GM18870 (cell line): ENCODE measurements around the gene RRP1.
"Not testable (repeated sequence)": the region's sequence is repeated elsewhere in the genome, so short reads cannot be mapped to it uniquely, and the experiment has no call there.

ENCODE experiments used
- ATAC-seq: cut with Tn5 transposase; IDR thresholded peaks from one replicate; pipeline ENCODE4 v1.9.1; 2021; ENCODE audit warnings: moderate library complexity; ENCODE audit not compliant: unreplicated experiment

Gene RRP1

DNA sequence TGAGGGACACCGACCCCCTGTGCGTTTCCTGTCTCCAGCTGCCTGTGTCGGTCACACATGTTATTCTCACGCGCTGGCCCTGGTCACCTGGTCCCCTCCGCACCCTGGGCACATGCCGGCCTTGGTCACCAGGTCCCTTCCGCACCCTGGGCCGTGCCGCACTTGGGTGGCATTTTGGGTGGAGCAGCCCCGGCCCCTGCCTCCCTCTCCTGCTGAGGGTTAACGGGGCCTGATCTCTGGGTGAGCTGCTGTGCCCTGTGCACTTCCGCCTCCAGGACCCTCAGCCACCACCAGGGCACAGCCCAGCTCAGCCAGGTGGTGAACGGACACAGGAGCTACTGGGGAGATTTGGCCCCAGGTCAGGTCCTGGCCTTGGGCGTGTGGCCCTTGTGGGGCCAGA is 26.6 kb downstream of the RRP1 start:
- ATAC-seq: no peak

DNA sequence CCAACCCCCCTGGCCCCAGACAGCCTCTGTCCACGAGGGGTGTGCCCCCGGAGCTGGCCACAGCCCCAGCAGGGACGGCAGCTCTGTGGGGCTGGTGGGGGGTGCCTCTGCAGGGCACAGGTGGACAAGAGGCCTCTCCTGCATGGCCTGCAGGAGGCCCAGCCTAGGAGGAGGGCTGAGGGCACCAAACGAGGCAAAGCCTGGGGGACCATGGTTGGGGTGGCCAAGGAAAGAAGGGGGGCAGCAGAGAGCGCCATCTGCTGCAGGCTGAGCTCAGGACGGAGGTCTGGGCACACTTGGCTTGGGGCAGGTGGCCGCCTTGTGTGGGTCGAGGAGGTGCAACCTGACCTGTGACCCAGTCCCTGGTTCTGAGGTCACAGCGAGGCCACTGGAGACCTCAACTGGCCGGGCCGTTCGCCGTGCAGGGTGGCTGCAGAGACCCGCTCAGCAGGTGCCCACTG is 27.3 kb downstream of the RRP1 start:
- no peak for ATAC-seq

DNA sequence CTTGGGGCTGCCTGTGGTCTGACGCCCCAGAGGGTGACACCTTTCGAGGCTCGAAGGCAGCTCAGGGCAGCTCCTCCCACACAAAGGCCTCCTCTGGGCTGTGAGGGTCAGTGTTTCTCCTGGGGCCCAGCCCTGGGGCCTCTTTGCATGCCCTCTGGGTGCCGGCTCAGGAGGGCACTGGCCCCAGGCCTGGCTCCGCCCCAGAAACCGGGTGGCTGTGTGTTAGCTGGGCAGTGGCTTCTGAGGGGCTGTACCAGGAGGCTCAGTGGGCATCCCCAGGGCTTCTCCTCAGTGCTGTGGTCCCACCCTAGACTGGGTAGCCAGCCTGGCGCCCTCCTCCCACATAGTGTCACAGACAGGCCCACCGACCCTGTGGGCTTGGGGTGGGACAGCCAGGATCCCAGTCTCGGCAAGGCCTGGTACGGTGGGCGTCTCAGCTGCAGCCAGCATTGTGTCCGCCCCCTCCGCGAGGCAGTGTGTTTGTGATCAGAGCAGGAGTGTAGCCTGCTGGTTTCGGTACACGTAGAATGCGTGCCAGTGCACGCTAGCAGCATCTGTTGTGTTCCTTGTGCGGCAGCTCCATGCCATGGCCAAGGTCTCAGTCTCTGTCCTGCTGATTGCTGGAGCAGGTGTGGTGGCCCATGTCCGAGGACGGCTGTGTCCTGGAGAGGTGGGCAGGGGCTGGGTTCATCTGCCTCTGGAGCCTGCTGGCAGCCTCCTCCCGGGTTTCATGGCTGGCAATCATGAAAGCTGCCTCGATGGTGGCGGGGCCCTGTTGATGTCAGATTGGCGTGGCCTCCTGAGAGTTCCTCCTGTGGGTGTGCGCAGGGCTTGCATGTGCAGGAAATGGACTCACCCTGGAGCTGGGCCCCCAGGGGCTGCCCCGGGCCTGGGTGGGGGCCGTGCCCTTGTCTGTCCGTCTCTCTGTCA is 28.0 kb downstream of the RRP1 start:
- no peak for ATAC-seq

DNA sequence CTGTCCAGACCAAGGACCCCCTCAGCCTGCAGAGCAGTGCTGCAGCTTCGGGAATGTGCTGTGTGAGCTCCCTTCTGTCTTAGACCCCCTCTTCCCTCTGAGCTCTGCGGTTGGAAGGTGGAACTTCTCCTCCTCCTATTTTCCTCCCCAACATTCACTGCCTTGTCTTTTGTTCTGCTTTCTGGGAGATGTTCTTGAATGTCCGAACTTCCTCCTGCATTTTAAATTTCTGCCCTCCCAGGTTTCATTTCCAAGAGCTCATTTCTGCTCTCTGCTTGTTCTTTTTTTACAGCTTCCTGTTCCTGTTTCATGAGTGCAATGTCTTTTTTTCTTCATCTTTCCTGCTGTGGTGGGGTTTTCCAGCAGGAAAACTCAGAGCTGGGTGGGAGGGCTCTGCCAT is 29.3 kb downstream of the RRP1 start:
- no peak for ATAC-seq

DNA sequence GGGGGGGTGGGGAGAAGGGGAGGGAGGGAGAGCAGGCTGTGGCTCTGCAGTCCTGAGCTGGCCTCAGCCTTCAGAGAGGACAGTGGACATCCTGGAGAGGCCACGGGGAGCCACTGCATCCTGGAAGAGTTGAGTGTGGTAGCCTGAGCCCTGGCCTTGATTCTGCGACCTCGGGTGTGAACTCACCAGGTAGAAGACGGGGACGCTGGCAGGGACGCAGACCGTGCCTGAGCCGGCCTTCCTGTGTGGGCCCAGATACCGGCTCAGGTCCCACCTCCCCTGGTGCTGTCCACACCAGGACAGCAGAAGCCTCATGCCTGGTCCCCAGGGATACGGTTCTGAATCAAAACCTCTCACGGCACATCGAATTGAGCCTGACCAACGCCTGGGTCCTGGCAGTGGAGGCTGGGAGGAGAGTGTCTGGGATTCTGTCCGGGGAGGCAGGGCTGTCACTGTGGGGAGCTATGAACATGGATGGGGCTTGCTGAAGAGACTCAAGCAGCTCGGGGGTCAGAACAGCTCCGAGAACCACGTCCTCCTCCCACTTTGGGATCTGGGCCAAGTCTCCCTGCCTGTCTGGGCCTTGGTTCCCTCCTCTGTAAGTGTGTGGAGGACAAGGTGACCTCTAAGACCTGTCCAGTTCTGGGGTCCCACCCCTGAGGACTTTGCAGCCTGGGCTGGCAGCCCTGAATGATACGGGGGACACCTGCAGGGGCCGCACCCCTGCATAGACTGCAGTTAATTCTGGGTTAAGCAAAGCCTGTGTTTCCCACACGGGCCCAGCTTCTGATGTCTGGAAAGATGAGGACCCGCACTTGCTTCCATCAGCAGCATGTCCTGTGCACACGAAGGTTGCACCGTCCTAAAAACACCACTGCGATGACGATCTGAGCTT is 30.4 kb downstream of the RRP1 start:
- no peak for ATAC-seq

DNA sequence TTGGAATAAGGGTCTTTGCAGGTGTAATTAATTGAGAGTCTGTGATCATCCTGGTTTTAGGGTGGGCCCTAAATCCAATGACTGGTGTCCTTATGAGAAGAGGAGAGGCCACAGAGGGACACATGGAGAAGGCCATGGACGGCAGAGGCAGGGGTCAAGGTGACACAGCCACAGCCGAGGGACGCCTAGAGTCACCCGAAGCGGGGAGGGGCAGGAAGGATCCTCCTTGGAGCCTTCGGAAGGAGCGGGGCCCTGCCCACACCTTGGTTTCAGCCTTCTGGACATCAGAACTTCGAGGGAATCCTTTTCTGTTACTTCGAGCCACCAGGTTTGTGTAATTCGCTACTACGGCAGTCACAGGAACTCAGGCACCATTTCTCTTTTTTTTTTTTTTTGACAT is 31.1 kb downstream of the RRP1 start:
- ATAC-seq: no peak

DNA sequence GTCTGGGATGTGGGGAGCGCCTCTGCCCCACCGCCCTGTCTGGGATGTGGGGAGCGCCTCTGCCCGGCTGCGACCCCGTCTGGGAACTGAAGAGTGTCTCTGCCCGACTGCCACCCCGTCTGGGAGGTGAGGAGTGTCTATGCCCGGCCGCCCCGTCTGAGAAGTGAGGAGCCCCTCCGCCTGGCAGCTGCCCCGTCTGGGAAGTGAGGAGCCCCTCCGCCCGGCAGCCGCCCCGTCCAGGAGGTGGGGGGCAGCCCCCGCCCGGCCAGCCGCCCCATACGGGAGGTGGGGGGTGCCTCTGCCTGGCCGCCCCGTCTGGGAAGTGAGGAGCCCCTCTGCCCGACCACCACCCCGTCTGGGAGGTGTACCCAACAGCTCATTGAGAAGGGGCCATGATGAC is 32.8 kb downstream of the RRP1 start:
- not testable (repeated sequence) for ATAC-seq

DNA sequence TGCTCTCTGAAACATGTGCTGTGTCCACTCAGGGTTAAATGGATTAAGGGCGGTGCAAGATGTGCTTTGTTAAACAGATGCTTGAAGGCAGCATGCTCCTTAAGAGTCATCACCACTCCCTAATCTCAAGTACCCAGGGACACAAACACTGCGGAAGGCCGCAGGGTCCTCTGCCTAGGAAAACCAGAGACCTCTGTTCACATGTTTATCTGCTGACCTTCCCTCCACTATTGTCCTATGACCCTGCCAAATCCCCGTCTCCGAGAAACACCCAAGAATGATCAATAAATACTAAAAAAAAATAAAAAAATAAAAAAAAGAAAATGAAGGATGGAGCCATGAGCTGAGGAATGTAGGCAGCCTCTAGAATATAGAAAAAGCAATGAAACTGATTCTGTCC is 33.4 kb downstream of the RRP1 start:
- ATAC-seq: not testable (repeated sequence)

DNA sequence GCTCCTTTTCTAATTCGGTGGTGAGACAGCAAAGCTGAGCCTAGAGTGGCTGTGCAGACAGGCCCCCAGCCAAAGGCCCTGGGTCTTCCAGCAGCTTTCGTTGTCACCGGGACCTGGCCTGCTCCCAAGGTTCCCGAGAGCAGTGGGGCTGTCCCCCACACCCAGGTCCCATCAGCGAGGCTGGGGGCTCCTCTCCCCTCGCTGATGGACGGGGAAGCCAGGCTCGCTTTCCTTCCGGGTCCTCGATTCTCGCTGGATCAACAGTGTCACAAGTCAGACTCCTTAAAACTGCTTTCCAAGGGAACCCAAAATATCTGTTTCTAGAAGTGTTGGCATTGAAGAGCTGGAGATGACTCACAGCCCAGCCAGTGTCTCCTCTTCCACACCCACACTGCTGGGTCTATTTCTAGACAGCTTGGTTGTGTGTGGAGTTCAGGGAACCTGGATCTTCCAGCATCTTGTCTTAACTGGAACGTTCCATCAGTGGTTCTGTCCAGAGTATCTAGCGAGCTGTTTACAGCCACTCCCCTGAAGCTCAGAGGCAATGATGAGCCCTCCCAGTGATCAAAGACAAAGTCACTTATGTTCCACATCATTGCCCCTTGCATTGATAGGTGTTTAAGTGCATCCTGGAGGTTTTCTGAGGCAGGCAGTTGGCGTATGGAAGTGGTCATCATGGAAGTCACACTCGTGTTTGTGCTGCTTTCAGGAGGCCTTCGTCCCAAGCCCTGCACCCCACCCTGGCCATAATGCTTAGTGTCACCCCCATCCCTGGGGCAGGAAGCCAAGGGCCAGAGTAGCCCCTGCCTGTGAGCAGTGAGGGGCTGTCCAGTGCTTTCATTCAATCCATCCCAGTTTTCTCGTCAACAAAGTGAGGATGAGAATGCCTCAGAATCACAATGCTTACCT is 35.2 kb downstream of the RRP1 start:
- ATAC-seq: no peak

DNA sequence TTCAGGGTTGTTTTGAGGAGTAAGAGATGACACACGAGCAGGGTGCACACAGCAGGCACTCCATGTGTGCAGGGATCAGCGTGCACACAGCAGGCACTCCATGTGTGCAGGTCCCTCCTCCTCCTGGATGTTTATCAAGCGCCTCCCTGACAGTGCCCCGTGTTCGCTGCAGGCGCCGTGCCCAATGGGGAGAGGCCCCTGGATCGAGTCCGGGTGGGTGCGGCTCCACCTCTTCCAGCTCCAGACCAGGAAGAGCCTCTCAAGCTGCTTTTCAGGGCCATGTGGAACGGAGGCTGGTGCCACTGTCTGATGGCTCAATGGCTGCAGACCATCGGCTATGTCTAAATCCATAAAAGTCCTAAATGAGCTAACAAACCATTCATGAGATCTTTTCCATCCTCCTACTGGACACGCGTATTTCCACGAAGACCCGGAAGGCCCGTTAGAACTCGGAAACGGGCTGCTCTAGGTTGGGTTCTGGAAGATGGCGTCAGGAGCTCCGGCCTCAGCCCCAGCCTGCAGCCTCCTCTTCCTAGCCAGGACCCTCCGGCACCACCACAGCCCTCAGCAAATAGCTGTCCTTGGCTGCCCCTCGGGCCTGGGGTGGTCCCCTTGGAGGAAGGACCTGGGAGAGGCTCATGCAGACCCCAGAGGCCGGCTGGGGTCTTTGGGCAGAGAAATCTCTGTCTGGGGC is 36.0 kb downstream of the RRP1 start:
- ATAC-seq: no peak

DNA sequence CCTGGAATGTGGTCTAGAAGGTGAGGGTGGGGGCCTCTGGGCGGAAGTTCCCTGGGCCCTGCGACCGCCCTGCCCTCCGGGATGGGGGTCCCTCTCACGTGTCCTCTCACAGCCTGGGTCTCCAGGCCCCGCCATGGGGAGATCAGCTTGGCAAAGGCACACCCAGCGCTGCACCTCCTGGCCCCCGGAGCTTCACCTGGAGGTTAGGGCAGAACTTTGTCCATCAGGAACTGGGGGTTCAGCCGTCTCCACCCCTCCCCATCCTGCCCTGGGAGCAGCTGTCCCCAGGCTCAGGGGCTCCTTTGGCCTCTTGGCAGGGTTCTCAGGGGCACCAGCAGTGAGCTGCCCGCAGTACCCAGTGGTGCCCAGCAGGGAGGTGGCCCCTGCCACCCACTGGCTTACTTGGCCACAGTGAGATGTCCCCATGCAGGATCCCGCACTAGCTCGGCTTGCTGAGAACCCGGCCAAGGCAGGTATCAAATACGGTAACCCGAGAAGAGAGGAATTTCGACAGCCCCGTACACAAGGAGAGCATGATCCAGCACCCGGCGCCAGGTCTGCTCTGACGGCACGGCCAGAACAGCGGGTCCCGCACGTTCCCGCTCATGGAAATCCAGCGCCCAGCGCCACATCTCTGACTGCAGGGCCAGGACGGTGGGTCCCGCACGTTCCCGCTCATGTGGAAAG is 36.7 kb downstream of the RRP1 start:
- no peak for ATAC-seq

DNA sequence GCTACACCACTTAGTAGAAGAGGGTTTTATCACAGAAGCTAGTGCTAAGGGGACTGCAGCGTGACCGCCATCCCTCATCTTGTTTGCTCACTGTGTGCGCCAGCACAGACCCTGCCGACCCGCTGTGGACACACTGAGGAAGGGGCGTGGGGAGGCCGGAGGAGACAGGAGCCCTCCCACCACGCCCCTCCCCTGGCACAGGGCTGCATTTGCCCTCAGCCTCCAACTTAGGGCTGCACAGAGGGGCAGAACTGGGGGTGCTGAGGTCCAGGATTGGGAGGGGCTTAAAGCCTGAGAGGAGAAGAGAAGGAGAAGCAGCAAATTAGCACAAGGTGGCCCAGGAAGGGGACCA is 37.2 kb downstream of the RRP1 start:
- ATAC-seq: no peak

DNA sequence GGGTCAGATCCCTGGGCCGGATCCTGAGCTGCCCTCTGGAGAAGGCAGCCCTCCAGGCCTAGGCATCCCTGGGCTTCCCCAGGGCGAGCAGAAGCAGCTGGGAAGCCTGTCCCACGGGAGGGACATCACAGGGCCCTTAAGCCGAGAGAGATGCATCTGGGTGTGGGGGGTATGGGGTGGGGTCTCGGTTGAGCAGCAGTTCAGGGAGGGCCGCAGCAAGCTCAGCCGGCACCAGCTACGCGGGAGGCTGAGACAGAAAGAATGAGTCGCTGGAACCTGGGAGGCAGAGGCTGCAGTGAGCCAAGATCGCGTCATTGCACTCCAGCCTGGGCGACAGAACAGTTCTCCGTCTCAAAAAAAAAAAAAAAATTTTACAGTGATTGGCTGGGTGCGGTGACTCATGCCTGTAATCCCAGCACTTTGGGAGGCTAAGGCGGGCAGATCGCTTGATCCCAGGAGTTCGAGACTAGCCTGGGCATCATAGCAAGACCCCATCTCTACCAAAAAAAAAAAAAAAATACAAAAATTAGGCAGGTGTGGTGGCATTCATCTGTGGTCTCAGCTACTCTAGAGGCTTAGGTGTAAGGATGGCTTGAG is 37.7 kb downstream of the RRP1 start:
- no peak for ATAC-seq

DNA sequence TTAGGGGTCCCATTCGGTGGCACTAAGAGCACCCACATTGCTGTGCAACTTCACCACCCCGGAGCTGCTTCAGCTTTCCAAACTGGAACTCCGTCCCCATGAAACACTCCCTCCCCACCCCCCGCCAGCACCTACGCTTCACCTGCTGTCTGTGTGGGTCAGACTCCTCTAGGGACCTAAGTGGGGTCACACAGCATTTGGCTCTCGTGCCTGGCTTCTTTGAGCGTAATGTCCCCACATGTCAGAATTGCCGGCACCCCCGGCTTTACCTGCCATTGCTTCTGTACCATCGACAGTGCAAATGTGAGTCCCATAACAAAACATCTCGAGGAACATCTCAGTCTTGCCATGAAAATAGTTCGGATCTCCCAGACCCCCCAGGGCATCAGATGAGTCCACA is 39.8 kb downstream of the RRP1 start:
- ATAC-seq: no peak

DNA sequence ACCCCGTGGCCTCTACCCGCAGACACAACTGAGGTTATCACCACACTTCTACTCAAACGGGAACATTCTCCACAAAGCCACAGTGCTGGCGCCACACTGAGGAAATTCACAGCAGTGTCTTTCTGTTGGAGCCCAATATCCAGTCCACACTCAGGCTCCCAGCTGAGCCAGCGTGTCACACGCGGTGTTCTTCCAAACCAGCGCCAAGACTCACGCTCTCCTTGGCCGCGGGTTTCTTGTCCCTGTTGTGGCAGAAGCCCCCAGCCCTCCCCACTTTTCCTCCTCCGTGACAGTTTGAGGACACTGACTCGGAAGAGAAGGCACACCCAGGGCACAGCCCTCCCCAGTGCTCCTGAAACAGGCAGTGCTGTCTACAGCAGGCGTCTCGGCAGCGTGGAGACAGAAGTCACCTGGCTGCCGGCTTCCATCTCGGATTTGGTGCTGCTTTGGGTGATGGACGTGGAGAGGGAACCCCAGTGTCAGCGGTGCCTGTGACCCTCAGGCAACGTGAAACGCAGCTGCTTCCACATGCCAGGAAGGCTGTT is 40.3 kb downstream of the RRP1 start:
- no peak for ATAC-seq

DNA sequence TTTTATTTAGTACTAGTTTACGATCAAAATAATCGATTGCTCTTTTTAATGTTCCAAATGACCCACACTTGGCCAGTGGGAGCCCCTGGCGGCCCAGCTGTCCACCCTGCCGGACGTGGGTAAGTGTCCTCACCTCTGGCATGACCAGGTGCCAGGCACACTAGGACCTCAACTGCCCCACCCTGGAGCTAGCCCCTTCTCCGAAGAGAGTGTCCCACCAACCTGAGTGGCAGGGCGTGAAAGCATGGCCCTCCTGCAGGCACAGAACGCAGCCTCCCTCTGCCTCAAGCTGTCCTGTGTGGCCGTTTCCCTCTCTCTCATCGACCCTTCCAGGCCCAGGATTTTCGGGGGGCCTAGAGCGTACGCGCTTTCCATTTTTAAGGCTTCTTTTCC is 42.8 kb downstream of the RRP1 start:
- ATAC-seq: no peak

DNA sequence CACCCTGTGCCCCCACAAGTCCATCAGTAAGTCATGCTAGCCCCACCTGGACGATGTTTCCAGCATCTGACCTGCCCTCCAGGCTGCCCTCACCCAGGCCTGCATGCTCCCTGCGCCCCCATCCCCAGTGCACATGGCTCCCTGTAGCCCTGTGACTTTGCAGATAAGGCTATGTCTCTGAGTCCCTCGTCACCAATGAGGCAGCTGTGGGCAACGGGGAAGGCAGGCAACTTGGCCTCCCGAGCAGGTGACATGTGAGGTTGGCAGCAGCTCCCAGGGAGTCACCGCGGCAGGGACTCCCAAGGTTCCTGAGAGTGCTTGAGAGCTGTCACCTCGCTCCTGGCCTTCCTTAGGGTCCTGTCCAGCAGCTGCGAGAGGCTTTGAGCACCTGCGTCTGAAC is 43.3 kb downstream of the RRP1 start:
- ATAC-seq: no peak

DNA sequence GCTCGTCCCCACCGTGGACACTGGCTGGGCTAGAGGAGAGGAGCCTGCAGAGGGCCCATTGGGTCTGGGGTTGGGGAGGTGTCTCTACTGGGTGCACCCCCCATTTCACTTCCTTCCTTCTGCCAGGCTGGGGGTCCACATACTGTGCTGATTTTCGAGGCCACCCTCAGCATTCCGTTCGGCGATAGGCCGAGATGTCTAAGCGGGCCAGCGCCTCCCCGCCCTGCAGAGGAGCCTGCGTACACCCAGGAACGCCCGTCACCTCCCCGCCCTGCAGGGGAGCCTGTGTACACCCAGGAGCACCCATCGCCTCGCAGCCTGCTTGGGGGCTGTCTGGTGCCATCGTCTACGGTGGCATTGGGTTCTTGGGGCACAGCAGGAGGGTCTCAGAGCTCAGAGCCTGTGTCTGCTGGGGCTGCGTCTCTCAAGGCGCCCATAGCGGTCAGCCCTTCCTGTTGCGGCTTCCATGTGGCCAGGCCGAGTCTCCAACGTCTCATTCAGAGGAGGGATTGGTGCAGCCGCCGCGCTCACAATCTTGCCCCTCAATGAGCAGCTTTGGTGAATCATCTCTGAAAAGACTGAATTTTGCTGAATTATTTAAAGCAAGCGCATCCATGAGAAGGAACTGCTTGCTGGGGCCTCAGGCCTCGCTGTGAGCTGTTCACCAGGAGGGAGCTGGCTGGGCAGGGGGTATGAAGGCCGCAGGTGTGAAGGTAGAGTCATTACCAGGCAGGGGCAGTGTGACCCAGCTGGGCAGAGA is 44.9 kb downstream of the RRP1 start:
- ATAC-seq: no peak
